ENCODE data around the gene SLC22A17. TPM values are rescaled to one million over a fixed set of nuclear protein-coding genes. Genes with fewer than 3 reads are reported as not detected.

The SLC22A17 gene
- total RNA-seq, 4 donors from 2014 or later: 4.0 to 14.2 (median 8.5) TPM

GRCh38 chr14:23382276-23382675, 29.6 kb upstream of the SLC22A17 start:
- no peaks in the 10 kb centered on the region for H3K9me3 ChIP-seq
- DNase-seq: no peak
- H3K4me3 ChIP-seq: no peak overlapping the region
- no peaks in the 10 kb centered on the region for H3K27me3 ChIP-seq
- in situ Hi-C loops (cut with MboI; ENCODE audit: low pct_ligation_motif_present in 1 of 4, low pct_unique_long_range_greater_than_20kb in 1 of 4, low sequenced_read_pairs in 3 of 4): loop anchor here in 1 of 4 donors (25.0 kb wide), 1 partner anchor 120 kb away; no protein-coding TSS in a partner anchor
- no peaks in the 10 kb centered on the region for H3K36me3 ChIP-seq
- H3K4me1 ChIP-seq: peaks cover 0 to 6% (median 0%) of the 10 kb centered on the region in 4 donors
- 88% methylated on average over 6 of the region's 6 CpGs; no CpG with 5 or more reads in 1 of the 2 donors for WGBS, 2 donors (ENCODE audit: low coverage in 1 of 2)
- no peak for TF ChIP-seq POLR2A (IDR thresholded peaks at IDR 0.05)
- TF ChIP-seq EP300 (IDR thresholded peaks at IDR 0.05; ENCODE audit: low read depth): no peak
- no peak for TF ChIP-seq POLR2AphosphoS5 (IDR thresholded peaks at IDR 0.05)
- TF ChIP-seq, protein P1, sequence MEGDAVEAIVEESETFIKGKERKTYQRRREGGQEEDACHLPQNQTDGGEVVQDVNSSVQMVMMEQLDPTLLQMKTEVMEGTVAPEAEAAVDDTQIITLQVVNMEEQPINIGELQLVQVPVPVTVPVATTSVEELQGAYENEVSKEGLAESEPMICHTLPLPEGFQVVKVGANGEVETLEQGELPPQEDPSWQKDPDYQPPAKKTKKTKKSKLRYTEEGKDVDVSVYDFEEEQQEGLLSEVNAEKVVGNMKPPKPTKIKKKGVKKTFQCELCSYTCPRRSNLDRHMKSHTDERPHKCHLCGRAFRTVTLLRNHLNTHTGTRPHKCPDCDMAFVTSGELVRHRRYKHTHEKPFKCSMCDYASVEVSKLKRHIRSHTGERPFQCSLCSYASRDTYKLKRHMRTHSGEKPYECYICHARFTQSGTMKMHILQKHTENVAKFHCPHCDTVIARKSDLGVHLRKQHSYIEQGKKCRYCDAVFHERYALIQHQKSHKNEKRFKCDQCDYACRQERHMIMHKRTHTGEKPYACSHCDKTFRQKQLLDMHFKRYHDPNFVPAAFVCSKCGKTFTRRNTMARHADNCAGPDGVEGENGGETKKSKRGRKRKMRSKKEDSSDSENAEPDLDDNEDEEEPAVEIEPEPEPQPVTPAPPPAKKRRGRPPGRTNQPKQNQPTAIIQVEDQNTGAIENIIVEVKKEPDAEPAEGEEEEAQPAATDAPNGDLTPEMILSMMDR (IDR thresholded peaks at IDR 0.05): no peak
- no peak overlapping the region for H3K27ac ChIP-seq
- intact Hi-C loops (cut with DNase I; ENCODE audit: low total_unique reads): no loop called here

DNA sequence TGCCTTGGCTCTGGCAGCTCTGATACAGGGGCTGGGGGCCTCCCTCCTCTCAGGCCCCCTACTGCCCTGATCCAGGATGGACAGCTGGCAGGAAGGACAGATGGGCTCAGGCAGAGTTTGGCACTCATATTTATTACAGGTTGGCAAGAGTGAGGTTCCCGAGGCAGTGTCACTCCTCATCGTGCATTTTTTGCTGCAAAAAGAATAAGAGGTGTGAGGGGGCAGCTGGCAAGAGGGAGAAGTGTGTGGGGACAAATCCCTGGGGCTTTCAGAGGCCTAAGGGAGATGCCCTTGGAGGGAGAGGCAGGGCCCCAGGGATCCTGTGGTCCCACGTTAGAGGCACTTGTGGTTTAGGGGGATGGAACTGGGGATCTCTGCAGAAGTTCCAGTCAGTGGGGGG, 29.2 kb upstream of the SLC22A17 start:
- Histone ChIP-seq H3K4me3 (no peak overlapping the region), H3K36me3 (no peaks in the 10 kb centered on the region), H3K27me3 (no peaks in the 10 kb centered on the region), H3K9me3 (no peaks in the 10 kb centered on the region), H3K27ac (no peak overlapping the region), H3K4me1 (peaks cover 0 to 6% (median 0%) of the 10 kb centered on the region in 4 donors)
- DNase-seq: no peak
- in situ Hi-C loops (cut with MboI; ENCODE audit: low pct_ligation_motif_present in 1 of 4, low pct_unique_long_range_greater_than_20kb in 1 of 4, low sequenced_read_pairs in 3 of 4): loop anchor here in 1 of 4 donors (25.0 kb wide), 1 partner anchor 120 kb away; no protein-coding TSS in a partner anchor
- WGBS, 2 donors (ENCODE audit: low coverage in 1 of 2): 50 to 60% methylated on average over 1 to 3 of the region's 3 CpGs
- intact Hi-C loops (cut with DNase I; ENCODE audit: low total_unique reads): loop anchor here (2.0 kb wide), 1 partner anchor 53 kb away; no protein-coding TSS in a partner anchor
- no peak for TF ChIP-seq POLR2A (IDR thresholded peaks at IDR 0.05)
- TF ChIP-seq, protein P1 (IDR thresholded peaks at IDR 0.05): no peak
- TF ChIP-seq EP300 (IDR thresholded peaks at IDR 0.05; ENCODE audit: low read depth): no peak
- no peak for TF ChIP-seq POLR2AphosphoS5 (IDR thresholded peaks at IDR 0.05)

DNA sequence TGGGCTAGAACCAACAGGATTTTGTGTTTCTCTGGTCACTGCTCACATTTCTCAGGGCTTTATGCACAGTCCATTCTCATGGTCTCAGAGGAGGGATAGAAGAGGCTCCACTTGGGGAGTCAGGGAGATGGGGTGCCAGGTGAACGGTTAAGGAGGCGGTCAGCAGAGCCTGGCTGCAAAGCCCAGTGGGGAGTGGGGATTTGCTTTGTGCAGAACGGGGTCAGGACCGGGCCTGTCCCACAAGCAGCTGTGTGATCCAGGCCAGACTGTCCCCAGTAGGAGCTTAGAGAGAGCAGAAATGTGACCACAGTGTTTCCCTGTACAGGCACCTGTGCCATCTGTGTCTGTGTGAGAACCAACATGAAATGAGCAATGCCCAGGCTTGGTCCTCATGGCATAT, 28.3 kb upstream of the SLC22A17 start:
- TF ChIP-seq, protein P1 (IDR thresholded peaks at IDR 0.05): no peak
- no peak for TF ChIP-seq EP300 (IDR thresholded peaks at IDR 0.05; ENCODE audit: low read depth)
- TF ChIP-seq POLR2A (IDR thresholded peaks at IDR 0.05): no peak
- Histone ChIP-seq H3K4me1 (peaks cover 0 to 6% (median 0%) of the 10 kb centered on the region in 4 donors), H3K4me3 (no peak overlapping the region), H3K9me3 (no peaks in the 10 kb centered on the region), H3K27ac (no peak overlapping the region), H3K27me3 (no peaks in the 10 kb centered on the region), H3K36me3 (no peaks in the 10 kb centered on the region)
- in situ Hi-C loops (cut with MboI; ENCODE audit: low pct_ligation_motif_present in 1 of 4, low pct_unique_long_range_greater_than_20kb in 1 of 4, low sequenced_read_pairs in 3 of 4) (loop anchor here in 1 of 4 donors (25.0 kb wide), 1 partner anchor 119 kb away; no protein-coding TSS in a partner anchor), intact Hi-C loops (cut with DNase I; ENCODE audit: low total_unique reads) (loop anchor here (2.0 kb wide), 1 partner anchor 52 kb away; no protein-coding TSS in a partner anchor)
- 66% methylated on average over 4 of the region's 4 CpGs; no CpG with 5 or more reads in 1 of the 2 donors for WGBS, 2 donors (ENCODE audit: low coverage in 1 of 2)
- DNase-seq: no peak

DNA sequence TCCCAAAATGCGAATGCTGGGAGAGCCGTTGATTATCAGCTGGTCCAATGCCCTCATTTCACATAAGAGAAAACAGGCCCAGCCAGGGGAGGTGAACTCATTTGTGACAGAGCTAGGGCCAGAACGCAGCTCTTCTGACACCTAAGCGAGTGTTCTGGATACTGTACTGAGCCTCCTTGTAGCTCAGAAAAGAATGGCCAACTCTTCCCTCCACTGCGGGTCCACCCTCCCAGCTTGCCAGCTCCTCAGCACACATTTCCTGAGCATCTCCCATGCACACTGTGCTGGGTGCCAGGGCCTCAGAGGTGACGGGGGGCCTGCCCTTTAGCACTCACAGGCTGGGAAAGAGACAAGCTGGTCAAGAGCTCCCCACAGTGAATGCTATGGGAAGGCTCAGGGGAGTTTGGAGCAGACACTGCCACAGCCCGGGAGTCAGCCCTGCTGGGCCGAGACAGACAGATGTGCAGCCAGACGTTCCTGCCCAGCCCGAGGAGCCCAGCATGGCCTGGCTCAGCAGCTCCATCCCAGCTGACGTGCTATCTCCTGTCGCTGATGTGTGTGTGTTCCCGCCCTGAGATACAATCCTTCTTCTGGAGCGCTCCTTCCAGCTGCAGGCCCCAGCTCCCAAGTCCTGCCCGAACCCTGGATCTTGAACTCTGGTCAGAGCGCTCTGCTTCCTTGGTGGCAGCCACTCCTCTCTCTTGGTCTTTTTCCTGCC, 27.7 kb upstream of the SLC22A17 start:
- Histone ChIP-seq H3K36me3 (no peaks in the 10 kb centered on the region), H3K4me1 (peaks cover 0 to 6% (median 0%) of the 10 kb centered on the region in 4 donors), H3K9me3 (no peaks in the 10 kb centered on the region), H3K27me3 (no peaks in the 10 kb centered on the region), H3K27ac (no peak overlapping the region), H3K4me3 (no peak overlapping the region)
- DNase-seq: no peak
- intact Hi-C loops (cut with DNase I; ENCODE audit: low total_unique reads) (loop anchor here (2.0 kb wide), 1 partner anchor 52 kb away; no protein-coding TSS in a partner anchor), in situ Hi-C loops (cut with MboI; ENCODE audit: low pct_ligation_motif_present in 1 of 4, low pct_unique_long_range_greater_than_20kb in 1 of 4, low sequenced_read_pairs in 3 of 4) (loop anchor here in 1 of 4 donors (25.0 kb wide), 1 partner anchor 118 kb away; no protein-coding TSS in a partner anchor)
- no peak for TF ChIP-seq POLR2A (IDR thresholded peaks at IDR 0.05)
- WGBS, 2 donors (ENCODE audit: low coverage in 1 of 2): 62 to 67% methylated on average over 4 to 16 of the region's 16 CpGs
